Measurements from ENCODE around the gene CMTM6. TPM values are rescaled to one million over a fixed set of nuclear protein-coding genes. Genes with fewer than 3 reads are reported as not detected.

CMTM6 gene
- total and polyA plus RNA-seq, 5 donors = 10.6 to 21.6 (median 14.4) TPM

DNA sequence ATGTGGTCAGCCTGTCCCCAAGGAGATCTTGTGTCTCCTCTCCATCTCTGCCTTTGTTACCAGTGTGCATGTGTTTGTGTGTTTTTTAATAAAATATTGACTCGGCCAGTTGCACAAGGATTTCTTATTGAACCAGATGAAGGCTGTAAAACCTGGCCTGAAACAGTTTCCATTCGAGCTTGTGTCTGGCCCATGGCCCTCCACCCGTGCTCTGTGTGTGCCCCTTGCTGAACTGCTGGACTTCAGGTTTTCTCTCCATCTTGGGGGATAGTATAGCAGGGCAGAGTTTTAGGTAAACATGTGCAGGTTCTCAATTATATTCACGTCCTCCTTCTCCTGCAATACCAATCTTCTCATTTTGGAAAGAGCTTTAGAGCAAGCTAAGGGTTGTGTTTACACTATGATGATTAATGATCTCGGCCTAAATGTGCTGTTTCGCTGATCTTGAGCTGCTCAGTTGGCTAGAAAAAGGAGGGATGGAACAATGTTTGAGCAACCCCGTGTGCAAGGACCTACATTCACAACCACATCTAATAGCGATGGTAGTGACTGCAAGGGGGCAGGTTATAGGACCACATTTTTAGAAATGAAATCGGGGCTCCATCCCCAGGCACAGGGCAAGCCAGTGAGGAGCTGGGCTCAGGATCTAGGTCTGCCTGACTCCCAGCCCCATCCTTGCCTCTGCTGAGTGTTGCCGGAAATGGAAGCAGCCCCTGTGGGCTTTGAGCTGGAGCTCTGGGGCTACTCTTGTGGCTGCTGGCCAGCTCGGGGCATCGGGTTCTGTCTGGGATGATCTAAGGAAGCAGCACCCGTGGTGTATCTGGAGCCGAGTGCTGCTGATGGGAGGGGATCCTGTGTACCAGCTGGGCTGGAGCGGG, 47.7 kb downstream of the CMTM6 start:
- intact Hi-C loops (cut with DNase I) = loop anchor here in 1 of 4 donors (10.0 kb wide), 1 partner anchor 60 kb away; the partner anchor contains the start of gene CMTM7

DNA sequence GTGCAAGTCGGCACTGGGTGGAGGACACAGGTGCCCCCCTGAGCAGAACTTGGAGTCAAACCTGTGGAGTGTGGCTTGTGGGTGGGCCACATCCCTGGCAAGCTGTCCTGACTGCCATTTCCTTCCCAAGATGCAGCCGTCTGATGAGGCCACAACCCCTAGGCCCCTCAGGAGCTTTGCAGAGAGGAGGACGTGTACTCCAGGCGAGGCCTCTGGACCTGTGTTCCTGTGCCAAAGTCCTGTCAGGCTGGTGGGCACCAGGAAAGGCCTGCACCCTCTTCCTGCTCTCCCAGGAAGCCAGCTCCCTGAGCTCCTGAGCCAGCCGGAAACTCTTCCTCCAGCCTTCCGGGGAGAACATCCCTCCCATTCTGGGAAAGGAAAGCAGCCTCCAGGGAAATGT, 48.5 kb downstream of the CMTM6 start:
- ATAC-seq (no peak), DNase-seq (no peak)
- Histone ChIP-seq H3K27me3 (ENCODE audit: control insufficient read depth, insufficient read depth) (no peaks in the 10 kb centered on the region), H3K4me3 (ENCODE audit: low read length) (no peak overlapping the region), H3K27ac (ENCODE audit: low read length) (no peak overlapping the region), H3K9me3 (ENCODE audit: control insufficient read depth, low read length) (no peaks in the 10 kb centered on the region), H3K4me1 (ENCODE audit: control insufficient read depth, insufficient read depth, low read length) (peaks cover 2% of the 10 kb centered on the region)
- 72% methylated on average over 6 of the region's 6 CpGs for WGBS
- intact Hi-C loops (cut with DNase I) = loop anchor here in 1 of 4 donors (10.0 kb wide), 1 partner anchor 59 kb away; the partner anchor contains the start of gene CMTM7

More for the DNA sequence above, 47.7 kb downstream of the CMTM6 start:
- DNase-seq (no peak), ATAC-seq (no peak)
- 86% methylated on average over 15 of the region's 15 CpGs for WGBS
- Histone ChIP-seq H3K27me3 (ENCODE audit: control insufficient read depth, insufficient read depth) (no peaks in the 10 kb centered on the region), H3K9me3 (ENCODE audit: control insufficient read depth, low read length) (no peaks in the 10 kb centered on the region), H3K4me1 (ENCODE audit: control insufficient read depth, insufficient read depth, low read length) (peaks cover 2% of the 10 kb centered on the region), H3K27ac (ENCODE audit: low read length) (no peak overlapping the region), H3K4me3 (ENCODE audit: low read length) (no peak overlapping the region)

DNA sequence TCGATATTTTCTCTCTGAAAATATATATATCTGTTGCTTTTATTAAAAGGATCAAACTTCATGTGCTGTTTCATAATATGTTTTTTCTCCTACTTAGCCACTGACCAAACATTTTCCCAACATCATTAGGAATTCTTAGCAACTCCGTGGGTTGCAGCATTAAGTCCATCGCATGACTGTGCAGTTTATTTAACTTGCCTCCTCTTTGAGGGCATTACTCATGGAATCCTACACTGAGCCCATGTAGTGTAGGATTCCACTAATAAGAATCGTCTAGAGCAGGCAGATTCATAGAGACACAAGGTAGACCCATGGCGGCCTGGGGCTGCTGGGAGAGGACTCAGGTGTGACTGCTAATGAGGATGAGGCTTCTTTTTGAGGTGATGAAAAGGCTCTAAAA, 49.3 kb downstream of the CMTM6 start:
- Histone ChIP-seq H3K4me1 (ENCODE audit: control insufficient read depth, insufficient read depth, low read length) (peaks cover 2% of the 10 kb centered on the region), H3K9me3 (ENCODE audit: control insufficient read depth, low read length) (no peaks in the 10 kb centered on the region), H3K4me3 (ENCODE audit: low read length) (no peak overlapping the region), H3K27ac (ENCODE audit: low read length) (no peak overlapping the region), H3K27me3 (ENCODE audit: control insufficient read depth, insufficient read depth) (no peaks in the 10 kb centered on the region)
- 95% methylated on average over 5 of the region's 5 CpGs for WGBS
- intact Hi-C loops (cut with DNase I) = loop anchor here in 1 of 4 donors (10.0 kb wide), 1 partner anchor 59 kb away; the partner anchor contains the start of gene CMTM7
- no peak for ATAC-seq
- no peak for DNase-seq

DNA sequence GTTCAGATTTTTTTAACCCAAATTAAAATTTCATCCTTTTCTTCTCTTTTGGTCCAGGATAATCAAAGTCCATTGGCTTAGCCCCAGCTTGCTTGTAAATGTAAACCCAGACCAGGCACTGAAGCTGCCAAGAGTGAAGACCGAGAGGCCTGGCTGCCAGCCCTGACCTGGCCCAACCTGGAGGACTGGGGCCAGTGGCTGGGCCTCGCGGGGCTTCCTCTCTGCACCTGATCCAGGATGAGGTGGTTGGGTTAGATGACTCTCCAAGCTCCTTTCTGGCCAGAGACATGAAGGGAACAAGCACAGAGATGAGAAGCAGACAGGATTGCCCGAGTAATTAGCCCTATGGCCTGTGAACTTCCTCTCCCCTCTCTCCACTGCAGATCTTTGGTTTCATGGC, 50.6 kb downstream of the CMTM6 start:
- ATAC-seq = no peak
- no peaks in the 10 kb centered on the region for H3K27me3 ChIP-seq (ENCODE audit: control insufficient read depth, insufficient read depth)
- WGBS = 81% methylated on average over 4 of the region's 4 CpGs
- intact Hi-C loops (cut with DNase I) = loop anchor here in 1 of 4 donors (10.0 kb wide), 1 partner anchor 57 kb away; the partner anchor contains the start of gene CMTM7
- no peak overlapping the region for H3K27ac ChIP-seq (ENCODE audit: low read length)
- no peak for DNase-seq
- H3K4me1 ChIP-seq (ENCODE audit: control insufficient read depth, insufficient read depth, low read length) = no peaks in the 10 kb centered on the region
- no peaks in the 10 kb centered on the region for H3K9me3 ChIP-seq (ENCODE audit: control insufficient read depth, low read length)
- no peak overlapping the region for H3K4me3 ChIP-seq (ENCODE audit: low read length)

DNA sequence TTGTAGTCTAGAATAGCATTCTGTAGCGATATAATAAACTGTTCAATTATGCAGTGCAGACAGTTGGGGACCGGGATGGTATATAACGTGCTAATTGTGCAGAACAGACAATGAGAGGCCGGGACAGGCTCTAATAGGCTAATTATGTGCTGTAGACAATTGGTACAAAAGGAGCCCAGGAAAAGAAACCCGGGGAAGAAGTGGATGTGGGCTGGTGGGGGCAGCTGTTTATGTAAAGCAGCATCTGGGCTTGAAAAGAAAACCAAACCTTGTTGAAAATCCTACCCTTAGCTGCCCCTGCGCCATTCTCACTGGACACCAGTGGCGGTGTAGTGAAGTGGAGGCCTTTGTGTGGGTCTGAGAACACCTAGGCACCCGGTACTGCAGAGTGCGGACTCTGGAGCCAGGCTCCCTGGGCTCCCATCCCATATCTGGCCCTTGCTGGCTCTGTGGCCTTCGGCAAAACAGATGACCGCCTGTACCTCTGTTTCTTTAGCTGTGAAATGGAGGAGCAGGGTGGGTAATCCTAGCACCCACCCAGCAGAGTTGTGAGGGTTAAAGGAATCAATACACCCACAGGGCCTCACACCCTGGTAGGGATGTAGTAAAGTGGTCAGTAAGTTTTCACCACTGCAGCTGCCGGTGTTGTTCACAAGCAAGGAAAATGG, 51.5 kb downstream of the CMTM6 start:
- no peaks in the 10 kb centered on the region for H3K9me3 ChIP-seq (ENCODE audit: control insufficient read depth, low read length)
- H3K27ac ChIP-seq (ENCODE audit: low read length) = no peak overlapping the region
- WGBS = 96% methylated on average over 12 of the region's 12 CpGs
- H3K4me3 ChIP-seq (ENCODE audit: low read length) = no peak overlapping the region
- intact Hi-C loops (cut with DNase I) = loop anchor here in 1 of 4 donors (10.0 kb wide), 1 partner anchor 56 kb away; the partner anchor contains the start of gene CMTM7
- ATAC-seq = no peak
- H3K4me1 ChIP-seq (ENCODE audit: control insufficient read depth, insufficient read depth, low read length) = no peaks in the 10 kb centered on the region
- no peaks in the 10 kb centered on the region for H3K27me3 ChIP-seq (ENCODE audit: control insufficient read depth, insufficient read depth)
- no peak for DNase-seq

DNA sequence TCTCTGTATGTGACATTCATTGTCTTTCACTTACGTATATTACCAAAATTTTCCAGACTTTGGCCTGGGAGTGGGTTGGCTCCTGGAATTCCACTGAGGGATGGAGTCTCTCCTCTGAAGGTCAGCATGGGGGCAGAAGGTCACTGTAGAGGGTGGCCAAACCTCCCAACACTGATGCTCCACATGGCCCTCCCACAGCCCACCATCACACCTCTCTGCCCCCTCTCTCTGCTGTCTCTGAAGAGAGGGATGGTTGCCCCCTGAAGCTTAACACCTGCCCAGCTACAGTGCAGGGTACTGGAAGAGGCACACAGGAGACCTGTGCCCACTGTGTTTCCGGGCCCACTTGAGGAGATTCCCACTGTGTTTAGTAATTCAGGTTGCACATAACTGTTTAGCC, 52.2 kb downstream of the CMTM6 start:
- DNase-seq (no peak), ATAC-seq (no peak)
- 98% methylated on average over 2 of the region's 2 CpGs for WGBS
- Histone ChIP-seq H3K9me3 (ENCODE audit: control insufficient read depth, low read length) (no peaks in the 10 kb centered on the region), H3K4me1 (ENCODE audit: control insufficient read depth, insufficient read depth, low read length) (no peaks in the 10 kb centered on the region), H3K27me3 (ENCODE audit: control insufficient read depth, insufficient read depth) (no peaks in the 10 kb centered on the region), H3K4me3 (ENCODE audit: low read length) (no peak overlapping the region), H3K27ac (ENCODE audit: low read length) (no peak overlapping the region)
- intact Hi-C loops (cut with DNase I) = loop anchor here in 1 of 4 donors (10.0 kb wide), 1 partner anchor 56 kb away; the partner anchor contains the start of gene CMTM7

DNA sequence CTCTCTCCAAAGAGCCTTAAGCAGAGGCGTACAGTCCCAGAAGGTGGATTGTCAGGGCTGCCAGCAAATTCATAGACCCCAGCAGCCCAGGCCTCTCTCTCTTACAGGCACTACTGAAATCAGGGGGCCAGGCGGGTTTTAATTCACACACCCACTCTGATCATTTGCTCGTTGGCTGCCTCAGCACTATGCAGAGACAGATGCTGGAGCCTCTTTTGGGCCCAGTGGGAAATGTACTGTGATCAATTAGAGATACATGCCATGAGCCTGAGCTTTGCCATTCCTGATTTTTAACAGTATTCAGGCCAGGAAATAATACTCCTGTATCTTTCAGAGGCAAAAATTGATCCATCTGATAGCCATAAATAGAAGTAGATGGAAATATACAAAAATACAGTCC, 53.0 kb downstream of the CMTM6 start:
- 93% methylated on average over 3 of the region's 3 CpGs for WGBS
- intact Hi-C loops (cut with DNase I) = loop anchor here in 1 of 4 donors (10.0 kb wide), 1 partner anchor 55 kb away; the partner anchor contains the start of gene CMTM7
- H3K27me3 ChIP-seq (ENCODE audit: control insufficient read depth, insufficient read depth) = no peaks in the 10 kb centered on the region
- H3K9me3 ChIP-seq (ENCODE audit: control insufficient read depth, low read length) = no peaks in the 10 kb centered on the region
- no peak overlapping the region for H3K27ac ChIP-seq (ENCODE audit: low read length)
- H3K4me3 ChIP-seq (ENCODE audit: low read length) = no peak overlapping the region
- ATAC-seq (no peak), DNase-seq (no peak)
- no peaks in the 10 kb centered on the region for H3K4me1 ChIP-seq (ENCODE audit: control insufficient read depth, insufficient read depth, low read length)

DNA sequence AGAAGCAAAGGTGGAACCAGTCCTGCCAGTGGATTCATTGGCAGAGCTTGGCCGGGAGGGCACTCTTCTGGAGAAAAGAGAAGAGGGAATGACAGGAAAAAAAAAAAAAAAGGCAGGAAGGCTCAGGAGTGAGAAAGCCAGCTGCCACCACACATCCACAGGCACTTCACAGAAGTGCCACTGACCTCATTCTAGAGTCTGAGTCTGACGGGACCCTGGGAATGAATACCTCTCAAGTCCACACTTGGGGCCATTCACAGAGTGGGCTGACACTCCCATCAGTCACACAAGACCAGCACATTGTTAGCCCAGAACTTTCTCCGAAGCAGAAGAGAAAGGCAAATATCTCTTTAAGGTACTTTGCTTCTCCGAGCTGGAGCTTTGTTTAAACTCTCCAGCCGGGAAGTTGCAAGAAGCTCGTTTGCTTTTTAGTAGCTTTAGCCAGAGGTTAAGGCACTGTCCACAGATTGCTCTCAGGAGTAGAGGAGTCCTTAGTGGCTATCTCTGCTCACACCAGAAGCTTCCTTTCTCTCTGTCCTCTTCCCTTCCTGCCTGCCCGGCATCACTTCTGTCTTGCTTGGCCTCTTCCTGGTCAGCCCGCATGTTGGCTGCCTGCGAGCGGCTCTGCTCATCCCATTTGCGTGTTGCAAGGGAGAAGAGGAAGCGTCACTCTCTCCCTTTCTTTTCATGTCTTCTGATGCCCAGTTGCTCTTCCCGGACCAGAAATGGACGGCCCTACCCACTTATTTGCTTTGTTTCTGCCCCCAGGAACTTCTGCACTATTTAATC, 53.8 kb downstream of the CMTM6 start:
- WGBS = 69% methylated on average over 14 of the region's 14 CpGs
- DNase-seq (no peak), ATAC-seq (peak; percentile 54 to 61)
- H3K27me3 ChIP-seq (ENCODE audit: control insufficient read depth, insufficient read depth) = no peaks in the 10 kb centered on the region
- no peaks in the 10 kb centered on the region for H3K4me1 ChIP-seq (ENCODE audit: control insufficient read depth, insufficient read depth, low read length)
- H3K4me3 ChIP-seq (ENCODE audit: low read length) = no peak overlapping the region
- intact Hi-C loops (cut with DNase I) = no loop called here
- no peaks in the 10 kb centered on the region for H3K9me3 ChIP-seq (ENCODE audit: control insufficient read depth, low read length)
- H3K27ac ChIP-seq (ENCODE audit: low read length) = no peak overlapping the region

DNA sequence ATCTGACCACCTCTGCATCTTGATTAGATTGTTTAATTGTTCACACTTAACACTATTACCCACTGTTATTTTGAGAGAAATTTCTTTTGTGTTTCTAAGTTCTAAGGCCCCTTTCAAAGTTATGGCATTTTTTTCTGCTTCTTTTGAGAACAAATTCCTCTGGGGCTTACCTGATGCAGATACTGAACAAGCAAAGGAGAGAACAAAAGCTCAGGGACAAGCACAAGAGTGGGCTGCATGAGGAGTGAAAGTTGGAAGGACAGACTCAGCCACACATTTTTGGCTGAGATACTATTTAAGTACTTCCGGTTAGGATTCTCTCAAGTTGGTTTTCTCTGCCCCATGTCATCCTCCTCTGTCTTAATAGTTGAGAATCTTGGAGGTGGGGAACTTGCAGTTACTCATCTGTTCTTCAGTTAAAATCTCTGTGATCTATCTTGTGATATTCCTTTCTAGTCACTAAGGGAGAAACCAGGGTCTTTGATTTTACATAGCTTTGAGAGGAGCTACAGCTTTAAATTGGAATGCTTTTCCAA, 54.7 kb downstream of the CMTM6 start:
- H3K9me3 ChIP-seq (ENCODE audit: control insufficient read depth, low read length) = no peaks in the 10 kb centered on the region
- H3K4me1 ChIP-seq (ENCODE audit: control insufficient read depth, insufficient read depth, low read length) = no peaks in the 10 kb centered on the region
- 63% methylated on average over 1 of the region's 1 CpG for WGBS
- ATAC-seq = no peak
- intact Hi-C loops (cut with DNase I) = no loop called here
- no peak for DNase-seq
- no peaks in the 10 kb centered on the region for H3K27me3 ChIP-seq (ENCODE audit: control insufficient read depth, insufficient read depth)
- H3K4me3 ChIP-seq (ENCODE audit: low read length) = no peak overlapping the region
- H3K27ac ChIP-seq (ENCODE audit: low read length) = no peak overlapping the region

DNA sequence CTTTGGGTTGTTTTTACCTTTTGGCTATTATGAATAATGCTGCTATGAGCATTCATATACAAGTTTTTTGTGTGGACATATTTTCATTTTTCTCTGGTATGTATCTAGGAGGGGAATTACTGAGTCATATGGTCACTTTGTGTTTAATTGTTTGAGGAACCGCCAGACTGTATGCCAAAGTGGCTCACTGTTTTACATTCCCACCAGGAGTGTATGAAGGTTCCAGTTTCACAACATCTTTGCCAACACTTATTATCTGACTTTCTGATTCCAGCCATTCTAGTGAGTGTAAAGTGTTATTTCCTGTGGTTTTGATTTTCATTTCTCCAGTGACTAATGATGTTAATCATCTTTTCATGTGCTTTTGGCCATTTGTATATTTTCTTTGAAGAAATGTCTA, 59.2 kb downstream of the CMTM6 start:
- Histone ChIP-seq H3K4me3 (ENCODE audit: low read length) (no peak overlapping the region), H3K9me3 (ENCODE audit: control insufficient read depth, low read length) (no peaks in the 10 kb centered on the region), H3K27me3 (ENCODE audit: control insufficient read depth, insufficient read depth) (no peaks in the 10 kb centered on the region), H3K4me1 (ENCODE audit: control insufficient read depth, insufficient read depth, low read length) (no peaks in the 10 kb centered on the region), H3K27ac (ENCODE audit: low read length) (no peak overlapping the region)
- ATAC-seq (no peak), DNase-seq (no peak)
- intact Hi-C loops (cut with DNase I) = no loop called here
- WGBS = 74% methylated on average over 1 of the region's 1 CpG

Measured in right cardiac atrium (tissue), 5 donors.